Psoas muscle (tissue), 8 donors: ENCODE measurements around the gene CTU1. TPM values are rescaled to one million over a fixed set of nuclear protein-coding genes. Genes with fewer than 3 reads are reported as not detected.

Source experiments
- ATAC-seq, 4 donors: fragments of 200-7000 bp; cut with Tn5 transposase; one replicate each; pipeline ENCODE4 v1.9.1; 2020; ENCODE audit warnings: moderate library complexity in 3 of 4, mild to moderate bottlenecking in 2 of 4
- DNase-seq, 2 donors: peaks; one replicate each; pipeline ENCODE4 v3.0.0-alpha.2; 2020
- H3K27ac ChIP-seq: fragments of 200-600 bp; one replicate; pipeline ENCODE4 v1.8.0; 2022
- H3K27me3 ChIP-seq, 3 donors: fragments of 200-600 bp in 1 of 3; one replicate each; pipeline versions ENCODE4 v1.6.1 to v1.8.0; 2013 to 2022; ENCODE audit warnings: low read length in 2 of 3, mild to moderate bottlenecking in 2 of 3, moderate library complexity in 1 of 3; ENCODE audit not compliant: insufficient read depth in 3 of 3
- H3K36me3 ChIP-seq, 2 donors: fragments of 200-600 bp in 1 of 2; one replicate each; pipeline versions ENCODE4 v1.6.1 to v1.8.0; 2013 to 2022; ENCODE audit warnings: low read depth in 1 of 2, mild to moderate bottlenecking in 1 of 2, moderate library complexity in 1 of 2; ENCODE audit not compliant: insufficient read depth in 1 of 2
- H3K4me1 ChIP-seq: fragments of 200-600 bp; one replicate; pipeline ENCODE4 v1.8.0; 2022
- H3K4me3 ChIP-seq: fragments of 200-600 bp; one replicate; pipeline ENCODE4 v1.8.0; 2022; ENCODE audit warnings: mild to moderate bottlenecking
- H3K9me3 ChIP-seq: fragments of 200-600 bp; one replicate; pipeline ENCODE4 v1.8.0; 2022
- CTCF ChIP-seq: fragments of 200-600 bp; IDR thresholded peaks from one replicate; pipeline ENCODE4 v1.8.0; 2022; ENCODE audit warnings: antibody characterized with exemption
- WGBS, 3 donors: extraction: QIAGEN DNeasy Blood & Tissue Kit; methylation state at CpG; one replicate each; pipeline versions ENCODE4 v1.1.6 to v1.1.7; 2013; 5-methylcytosine and 5-hydroxymethylcytosine counted together
- intact Hi-C, 2 donors: fragments of 100-400 bp; cut with DNase I; formaldehyde crosslinking; loops; one replicate each; pipeline versions ENCODE4 v1.11.0 to v1.14.2; 2022
- polyA plus RNA-seq, 3 donors: library from polyadenylated mRNA; stranded (reverse); fragments of 200-250 nt; gene quantifications; one replicate each; pipeline ENCODE4 v1.2.3, GENCODE V29; 2013
- total RNA-seq, 4 donors: library from RNA; stranded (reverse); fragmentation: NEBNext Ultra II Directional in 2 of 4; extraction: Animal tissue kit (Norgen Biotek cat#: 25700) in 2 of 4; gene quantifications; one replicate each; pipeline versions ENCODE4 v1.2.1 to v1.2.4, GENCODE V29; 2021 to 2023
- donor health status: healthy with polysubstance abuse.
- donor health status: DM: no; HTN: no; CAD: no; lungs with moderate emphysema.
- donor health status: Bipolar disorder and iron deficiency.
- donor health status: healthy.
- donor health status: DM: yes; HTN: yes; CAD: no.
- donor health status: DM: no; HTN: no; CAD: no.
- donor health status: DM: no; HTN: no; CAD: no.
- donor health status: DM: yes; HTN: yes; CAD: no.

CTU1 gene
- total and polyA plus RNA-seq, 7 donors: 1.4 to 9.1 (median 5.6) TPM

- no peaks in the 10 kb centered on the region for H3K36me3 ChIP-seq
- ATAC-seq (no peak), DNase-seq (no peak)
- H3K4me3 ChIP-seq: no peak overlapping the region
- 0 to 50% (median 0%) methylated on average over 1 of the region's 1 CpG for WGBS, 3 donors
- peaks cover 0 to 31% (median 2%) of the 10 kb centered on the region in 3 donors for H3K27me3 ChIP-seq
- no peaks in the 10 kb centered on the region for H3K9me3 ChIP-seq
- no peak for TF ChIP-seq CTCF
- H3K27ac ChIP-seq: no peak overlapping the region
- no peaks in the 10 kb centered on the region for H3K4me1 ChIP-seq
- intact Hi-C loops: no loop called here
Observed at GRCh38 chr19:51060973-51061372, 47.2 kb downstream of the CTU1 start.

GRCh38 chr19:51060336-51060735 is 47.9 kb downstream of the CTU1 start:
- intact Hi-C loops: no loop called here
- Histone ChIP-seq H3K27ac (no peak overlapping the region), H3K4me3 (no peak overlapping the region), H3K4me1 (no peaks in the 10 kb centered on the region), H3K36me3 (no peaks in the 10 kb centered on the region), H3K27me3 (peaks cover 0 to 25% (median 2%) of the 10 kb centered on the region in 3 donors), H3K9me3 (no peaks in the 10 kb centered on the region)
- ATAC-seq: no peak
- TF ChIP-seq CTCF: no peak
- 65 to 71% (median 69%) methylated on average over 4 of the region's 4 CpGs for WGBS, 3 donors
- no peak for DNase-seq

- intact Hi-C loops: no loop called here
- no peak for TF ChIP-seq CTCF
- no peak for ATAC-seq
- Histone ChIP-seq H3K4me3 (no peak overlapping the region), H3K27ac (no peak overlapping the region), H3K4me1 (no peaks in the 10 kb centered on the region), H3K9me3 (no peaks in the 10 kb centered on the region), H3K36me3 (no peaks in the 10 kb centered on the region), H3K27me3 (peaks cover 0 to 19% (median 2%) of the 10 kb centered on the region in 3 donors)
- 66 to 74% (median 68%) methylated on average over 7 of the region's 7 CpGs for WGBS, 3 donors
- no peak for DNase-seq
Observed at GRCh38 chr19:51059715-51060114, 48.5 kb downstream of the CTU1 start.

- Histone ChIP-seq H3K27ac (no peak overlapping the region), H3K27me3 (no peaks in the 10 kb centered on the region), H3K4me1 (no peaks in the 10 kb centered on the region), H3K4me3 (no peak overlapping the region), H3K36me3 (no peaks in the 10 kb centered on the region), H3K9me3 (no peaks in the 10 kb centered on the region)
- ATAC-seq (no peak), DNase-seq (no peak)
- intact Hi-C loops: no loop called here
- TF ChIP-seq CTCF: no peak
Observed at GRCh38 chr19:51055866-51056265, 52.3 kb downstream of the CTU1 start.

Other genes starting within 250 kb of the CTU1 start
- gene KLK2, start 235.0 kb downstream of the CTU1 start, total RNA-seq: not detected
- gene KLK2, start 235.0 kb downstream of the CTU1 start, polyA plus RNA-seq: not detected
- not detected for gene KLK4, start 197.0 kb downstream of the CTU1 start, total RNA-seq
- gene KLK4, start 197.0 kb downstream of the CTU1 start, polyA plus RNA-seq: not detected
- not detected for gene KLK5, start 155.4 kb downstream of the CTU1 start, total RNA-seq
- gene KLK5, start 155.4 kb downstream of the CTU1 start, polyA plus RNA-seq: under 1 TPM in 1 of 3 donors, not detected in 2; 0.05 TPM
- gene KLK6, start 138.8 kb downstream of the CTU1 start, total RNA-seq: not detected
- under 1 TPM in 1 of 3 donors, not detected in 2; 0.04 TPM for gene KLK6, start 138.8 kb downstream of the CTU1 start, polyA plus RNA-seq
- not detected for gene KLK7, start 124.5 kb downstream of the CTU1 start, total RNA-seq
- not detected for gene KLK7, start 124.5 kb downstream of the CTU1 start, polyA plus RNA-seq
- not detected for gene KLK8, start 106.8 kb downstream of the CTU1 start, total RNA-seq
- under 1 TPM in 2 of 3 donors, not detected in 1; 0.09 to 0.76 TPM for gene KLK8, start 106.8 kb downstream of the CTU1 start, polyA plus RNA-seq
- not detected for gene KLK10, start 88.7 kb downstream of the CTU1 start, total RNA-seq
- gene KLK10, start 88.7 kb downstream of the CTU1 start, polyA plus RNA-seq: under 1 TPM; 0.04 to 0.16 (median 0.04) TPM
- under 1 TPM in 3 of 4 donors, not detected in 1; 0.19 to 0.52 (median 0.24) TPM for gene KLK11, start 81.8 kb downstream of the CTU1 start, total RNA-seq
- under 1 TPM; 0.13 to 0.20 (median 0.17) TPM for gene KLK11, start 81.8 kb downstream of the CTU1 start, polyA plus RNA-seq
- not detected for gene KLK12, start 73.4 kb downstream of the CTU1 start, total RNA-seq
- not detected for gene KLK12, start 73.4 kb downstream of the CTU1 start, polyA plus RNA-seq
- gene KLK13, start 43.3 kb downstream of the CTU1 start, total RNA-seq: not detected
- under 1 TPM in 1 of 3 donors, not detected in 2; 0.18 TPM for gene KLK13, start 43.3 kb downstream of the CTU1 start, polyA plus RNA-seq
- gene KLK14, start 25.5 kb downstream of the CTU1 start, total RNA-seq: not detected
- under 1 TPM in 1 of 3 donors, not detected in 2; 0.20 TPM for gene KLK14, start 25.5 kb downstream of the CTU1 start, polyA plus RNA-seq
- 1 to 10 TPM in 3 of 4 donors, under 1 TPM in 1; 0.73 to 2.2 (median 1.8) TPM for gene SIGLEC9, start 16.5 kb upstream of the CTU1 start, total RNA-seq
- gene SIGLEC9, start 16.5 kb upstream of the CTU1 start, polyA plus RNA-seq: under 1 TPM; 0.24 to 0.69 (median 0.25) TPM
- under 1 TPM; 0.38 to 0.82 (median 0.50) TPM for gene SIGLEC7, start 33.9 kb upstream of the CTU1 start, total RNA-seq
- under 1 TPM in 2 of 3 donors, not detected in 1; 0.08 to 0.60 TPM for gene SIGLEC7, start 33.9 kb upstream of the CTU1 start, polyA plus RNA-seq
- 1 to 10 TPM; 2.0 to 3.1 (median 2.3) TPM for gene CD33, start 116.7 kb upstream of the CTU1 start, total RNA-seq
- gene CD33, start 116.7 kb upstream of the CTU1 start, polyA plus RNA-seq: 1 to 10 TPM in 1 of 3 donors, under 1 TPM in 2; 0.24 to 1.3 (median 0.75) TPM
- gene SIGLECL1, start 142.7 kb upstream of the CTU1 start, total RNA-seq: not detected
- not detected for gene SIGLECL1, start 142.7 kb upstream of the CTU1 start, polyA plus RNA-seq
- under 1 TPM in 1 of 4 donors, not detected in 3; 0.10 TPM for gene IGLON5, start 203.2 kb upstream of the CTU1 start, total RNA-seq
- gene IGLON5, start 203.2 kb upstream of the CTU1 start, polyA plus RNA-seq: under 1 TPM in 1 of 3 donors, not detected in 2; 0.03 TPM
- gene VSIG10L, start 233.7 kb upstream of the CTU1 start, total RNA-seq: 1 to 10 TPM in 1 of 4 donors, under 1 TPM in 3; 0.42 to 1.1 (median 0.63) TPM
- gene VSIG10L, start 233.7 kb upstream of the CTU1 start, polyA plus RNA-seq: 1 to 10 TPM in 2 of 3 donors, under 1 TPM in 1; 0.35 to 2.3 (median 1.5) TPM